IPS DF 6.9 (cell line): ENCODE results near the gene LPIN2.

Experiments
- DNase-seq: peaks from one replicate; pipeline ENCODE4 v3.0.0-alpha.2; 2013; ENCODE audit warnings: low read depth, low spot score
- H3K27ac ChIP-seq: one replicate; pipeline ENCODE4 v1.5.1; 2013; ENCODE audit warnings: low read length, control low read depth
- H3K27me3 ChIP-seq: 2 replicates; pipeline ENCODE4 v1.6.1; 2013; ENCODE audit warnings: mild to moderate bottlenecking, low read length; ENCODE audit not compliant: control insufficient read depth, insufficient read depth
- H3K36me3 ChIP-seq: 2 replicates; pipeline ENCODE4 v1.6.1; 2013; ENCODE audit warnings: low read length; ENCODE audit not compliant: control insufficient read depth, insufficient read depth
- H3K4me1 ChIP-seq: 2 replicates; pipeline ENCODE4 v1.6.1; 2013; ENCODE audit warnings: low read length; ENCODE audit not compliant: control insufficient read depth, insufficient read depth
- H3K4me3 ChIP-seq: 2 replicates; pipeline ENCODE4 v1.5.1; 2013; ENCODE audit warnings: mild to moderate bottlenecking, low read length
- H3K9me3 ChIP-seq: 2 replicates; pipeline ENCODE4 v1.6.1; 2013; ENCODE audit warnings: low read length, inconsistent platforms; ENCODE audit not compliant: control insufficient read depth, insufficient read depth
- WGBS: extraction: QIAGEN DNeasy Blood & Tissue Kit; methylation state at CpG from one replicate; pipeline ENCODE4 v1.1.7; 2013; ENCODE audit warnings: mixed read lengths, missing lambda C conversion rate; ENCODE audit not compliant: insufficient read length, insufficient coverage; 5-methylcytosine and 5-hydroxymethylcytosine counted together

LPIN2 gene

DNA sequence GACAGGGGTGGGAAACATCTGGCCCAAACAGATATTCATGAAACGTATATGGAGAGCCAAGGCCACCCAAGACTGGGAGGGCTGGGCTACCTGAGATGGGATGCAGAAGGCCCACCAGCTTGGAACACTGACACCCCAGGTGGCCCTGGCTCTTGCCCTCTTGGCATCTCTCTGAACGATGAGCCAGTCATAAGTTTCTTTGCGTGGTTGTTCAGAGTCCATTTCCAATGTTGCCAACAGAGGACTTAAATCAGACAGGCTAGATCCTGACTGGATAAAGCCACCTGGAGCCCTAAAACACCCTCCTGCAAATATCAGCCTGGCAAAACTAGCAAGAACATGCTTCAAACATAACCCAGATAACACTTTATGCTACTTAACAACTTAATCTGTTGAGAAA is 42.6 kb downstream of the LPIN2 start:
- H3K27ac ChIP-seq = no peak overlapping the region
- DNase-seq = no peak
- no peaks in the 10 kb centered on the region; the same call in 1 of the 2 replicates for H3K4me1 ChIP-seq
- no peaks in the 10 kb centered on the region for H3K27me3 ChIP-seq
- WGBS = no CpG with 5 or more reads among the region's 3 CpGs
- no peaks in the 10 kb centered on the region for H3K36me3 ChIP-seq
- no peaks in the 10 kb centered on the region for H3K9me3 ChIP-seq
- H3K4me3 ChIP-seq = no peak overlapping the region

DNA sequence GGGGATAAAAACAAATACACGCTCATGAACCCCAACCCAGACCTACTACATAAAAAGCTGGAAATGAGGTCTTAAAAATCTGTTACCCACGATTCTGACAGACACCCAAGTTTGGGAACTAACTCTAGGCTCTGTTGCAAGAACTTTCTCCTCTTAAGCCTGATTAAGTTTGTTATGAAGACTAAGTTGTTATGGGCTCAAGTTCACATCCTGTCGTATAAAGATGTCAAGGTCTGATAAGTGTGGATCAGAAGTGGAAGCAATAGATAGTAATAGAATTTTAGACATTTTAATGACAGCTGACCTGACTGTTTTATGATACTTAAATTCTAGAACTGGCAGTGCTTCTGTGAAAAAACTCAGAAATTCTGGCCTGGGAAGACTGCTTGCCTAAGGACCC is 43.2 kb downstream of the LPIN2 start:
- DNase-seq = no peak
- WGBS = no CpG with 5 or more reads among the region's 3 CpGs
- no peaks in the 10 kb centered on the region for H3K27me3 ChIP-seq
- H3K4me3 ChIP-seq = no peak overlapping the region
- no peaks in the 10 kb centered on the region for H3K9me3 ChIP-seq
- no peak overlapping the region for H3K27ac ChIP-seq
- no peaks in the 10 kb centered on the region for H3K36me3 ChIP-seq
- H3K4me1 ChIP-seq = no peaks in the 10 kb centered on the region; the same call in 1 of the 2 replicates

DNA sequence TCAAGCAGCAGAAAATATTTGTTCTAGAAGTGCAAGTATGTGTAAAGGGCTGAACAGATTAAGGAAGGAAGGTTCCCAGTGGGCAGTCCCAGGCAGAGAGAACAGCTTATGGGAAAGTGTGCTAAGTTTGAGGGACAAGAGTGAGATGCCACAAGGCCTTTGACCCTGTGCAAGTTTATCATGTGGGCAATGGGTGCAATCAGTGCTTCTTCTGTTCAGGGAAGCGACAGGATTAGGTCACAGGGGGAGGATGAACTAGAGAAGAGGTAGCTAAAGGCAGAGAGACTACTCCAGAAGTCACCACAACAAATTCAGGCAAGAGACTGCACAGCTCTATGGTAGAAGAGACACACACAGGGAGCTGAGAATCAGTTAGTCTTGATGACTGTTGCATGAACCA is 44.3 kb downstream of the LPIN2 start:
- no peak overlapping the region for H3K27ac ChIP-seq
- no CpG with 5 or more reads among the region's 1 CpG for WGBS
- H3K36me3 ChIP-seq = no peaks in the 10 kb centered on the region

DNA sequence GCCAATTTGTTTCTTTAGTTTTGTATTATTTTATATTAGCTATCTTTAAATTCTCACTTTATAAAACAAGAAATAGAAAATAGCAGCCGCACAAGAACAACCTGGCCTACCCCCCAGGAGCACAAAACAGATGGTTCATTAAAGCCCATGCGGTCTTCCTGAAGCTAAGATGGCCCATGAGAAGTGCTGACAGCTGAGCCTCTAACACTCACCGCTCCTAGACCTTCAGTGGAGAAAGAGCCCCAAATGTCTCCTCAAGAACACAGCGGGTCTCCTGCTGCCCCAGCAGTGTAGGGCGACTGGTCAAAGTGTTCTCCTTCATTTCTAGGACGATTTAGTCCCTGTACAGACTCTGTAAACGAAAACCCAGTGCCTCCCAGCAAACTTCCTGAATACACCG is 45.1 kb downstream of the LPIN2 start:
- WGBS = no CpG with 5 or more reads among the region's 8 CpGs
- no peak for DNase-seq
- Histone ChIP-seq H3K4me3 (no peak overlapping the region), H3K27me3 (no peaks in the 10 kb centered on the region), H3K9me3 (no peaks in the 10 kb centered on the region), H3K36me3 (no peaks in the 10 kb centered on the region), H3K27ac (no peak overlapping the region), H3K4me1 (no peaks in the 10 kb centered on the region)

More for the DNA sequence above, 44.3 kb downstream of the LPIN2 start:
- no peaks in the 10 kb centered on the region for H3K27me3 ChIP-seq
- H3K4me3 ChIP-seq = no peak overlapping the region
- no peaks in the 10 kb centered on the region for H3K4me1 ChIP-seq
- no peaks in the 10 kb centered on the region for H3K9me3 ChIP-seq
- no peak for DNase-seq

DNA sequence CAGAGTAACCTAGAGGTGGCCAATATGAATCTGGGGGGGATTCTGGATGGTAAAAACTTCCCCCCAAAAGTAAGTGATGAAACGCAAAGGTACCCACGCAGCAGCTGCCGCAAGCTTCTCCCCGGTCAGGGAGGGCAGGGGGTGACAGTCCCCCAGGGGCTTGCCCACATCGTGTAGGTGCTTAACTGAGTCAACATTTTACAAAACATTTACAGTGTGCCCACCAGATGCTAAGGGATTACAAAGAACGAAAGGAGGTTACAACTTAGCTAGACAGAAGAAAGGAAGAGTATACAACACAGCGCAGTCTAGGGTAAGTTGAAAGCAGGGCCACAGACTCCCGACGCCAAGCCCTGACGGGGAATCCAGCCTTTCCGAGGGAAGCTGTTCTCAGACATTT is 45.6 kb downstream of the LPIN2 start:
- H3K36me3 ChIP-seq = no peaks in the 10 kb centered on the region
- H3K4me3 ChIP-seq = no peak overlapping the region
- H3K27ac ChIP-seq = no peak overlapping the region
- no CpG with 5 or more reads among the region's 11 CpGs for WGBS
- H3K4me1 ChIP-seq = no peaks in the 10 kb centered on the region
- no peak for DNase-seq
- no peaks in the 10 kb centered on the region for H3K27me3 ChIP-seq
- no peaks in the 10 kb centered on the region for H3K9me3 ChIP-seq

DNA sequence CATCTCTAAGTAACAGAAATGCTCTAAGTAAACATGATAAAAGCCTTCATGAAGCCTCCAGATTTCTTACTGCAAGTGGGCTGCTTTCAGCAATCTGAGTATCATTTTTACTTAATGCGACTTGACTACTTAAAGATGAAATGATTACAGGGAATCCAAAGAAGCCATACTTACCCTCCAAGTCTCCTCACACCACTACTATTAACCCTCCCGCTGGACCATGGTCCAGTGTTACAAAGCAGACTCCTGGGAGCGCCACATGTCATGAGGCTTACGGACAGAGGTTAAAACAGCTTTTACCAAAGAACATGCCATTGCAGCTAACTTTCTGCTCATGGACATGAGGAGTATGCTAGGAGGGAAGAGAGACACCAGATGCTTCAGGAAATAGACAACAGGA is 46.4 kb downstream of the LPIN2 start:
- no peaks in the 10 kb centered on the region for H3K36me3 ChIP-seq
- no peak overlapping the region for H3K4me3 ChIP-seq
- H3K4me1 ChIP-seq = no peaks in the 10 kb centered on the region
- no peaks in the 10 kb centered on the region for H3K9me3 ChIP-seq
- no CpG with 5 or more reads among the region's 4 CpGs for WGBS
- DNase-seq = no peak
- no peak overlapping the region for H3K27ac ChIP-seq
- no peaks in the 10 kb centered on the region for H3K27me3 ChIP-seq

DNA sequence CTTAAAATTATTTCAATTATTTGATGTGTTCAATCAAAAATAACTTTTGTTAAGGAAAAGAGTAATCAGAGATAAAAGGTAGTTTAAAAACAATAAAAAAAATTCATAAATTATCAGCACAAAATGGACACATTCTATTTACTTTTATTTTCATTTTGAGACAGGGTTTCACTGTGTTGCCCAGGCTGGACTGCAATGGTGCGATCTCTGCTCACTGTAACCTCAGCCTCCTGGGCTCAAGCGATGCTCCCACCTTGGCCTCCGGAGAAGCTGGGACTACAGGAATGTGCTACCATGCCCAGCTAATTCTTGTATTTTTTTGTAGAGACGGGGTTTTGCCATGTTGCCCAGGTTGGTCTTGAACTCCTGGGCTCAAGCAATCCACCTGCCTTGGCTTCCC is 47.1 kb downstream of the LPIN2 start:
- no peaks in the 10 kb centered on the region for H3K4me1 ChIP-seq

DNA sequence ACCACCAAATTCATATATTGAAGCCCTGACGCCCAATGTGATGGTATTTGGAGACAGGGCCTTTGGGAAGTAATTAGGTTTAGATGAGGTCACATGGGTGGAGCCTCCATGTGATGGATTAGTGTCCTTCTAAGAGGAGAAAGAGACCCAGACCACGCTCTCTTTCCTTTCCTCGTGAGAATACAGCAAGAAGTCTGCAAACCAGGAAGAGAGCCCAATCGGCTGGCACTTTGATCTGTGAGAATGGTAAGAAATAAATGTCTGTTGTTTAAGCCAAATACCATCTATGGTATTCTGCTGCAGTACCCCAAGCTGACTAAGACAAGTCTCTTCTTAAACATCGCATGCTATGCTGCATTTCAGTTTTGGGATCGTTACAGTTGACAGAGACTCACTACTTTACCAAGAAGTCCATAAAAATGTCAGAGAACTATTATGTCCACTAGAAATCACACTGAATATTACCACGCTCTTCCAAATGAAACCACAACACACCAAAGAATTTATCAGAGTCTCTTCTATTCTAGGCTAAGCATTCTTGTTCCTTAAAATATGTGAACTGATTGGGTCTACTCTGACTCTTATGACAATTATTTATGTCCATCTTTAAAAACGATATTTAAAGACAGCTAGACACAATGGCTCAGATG is 48.5 kb downstream of the LPIN2 start:
- Histone ChIP-seq H3K27me3 (no peaks in the 10 kb centered on the region), H3K4me1 (no peaks in the 10 kb centered on the region), H3K36me3 (no peaks in the 10 kb centered on the region), H3K27ac (no peak overlapping the region), H3K9me3 (no peaks in the 10 kb centered on the region), H3K4me3 (no peak overlapping the region)
- no peak for DNase-seq
- no CpG with 5 or more reads among the region's 8 CpGs for WGBS

More for the DNA sequence above, 47.1 kb downstream of the LPIN2 start:
- H3K27ac ChIP-seq = no peak overlapping the region
- no peak overlapping the region for H3K4me3 ChIP-seq
- H3K36me3 ChIP-seq = no peaks in the 10 kb centered on the region
- no peaks in the 10 kb centered on the region for H3K27me3 ChIP-seq
- no CpG with 5 or more reads among the region's 4 CpGs for WGBS
- DNase-seq = no peak
- no peaks in the 10 kb centered on the region for H3K9me3 ChIP-seq
